Brain microvascular endothelial cell (primary cell): ENCODE measurements around the gene TAGAP.
"Not testable (repeated sequence)": the region's sequence is repeated elsewhere in the genome, so short reads cannot be mapped to it uniquely, and the experiment has no call there.

ENCODE experiments used
- DNase-seq: peaks from one replicate; pipeline ENCODE4 v3.0.0-alpha.2; 2020
- H3K27ac ChIP-seq: fragments of 250-450 bp; sonication (Bioruptor Pico); 2 replicates; pipeline ENCODE4 v1.5.1; 2020; ENCODE audit warnings: mild to moderate bottlenecking, moderate library complexity
- H3K27me3 ChIP-seq: fragments of 250-450 bp; sonication (Bioruptor Pico); replicated peaks from 2 replicates; pipeline ENCODE4 v1.5.1; 2020; ENCODE audit warnings: mild to moderate bottlenecking
- H3K36me3 ChIP-seq: fragments of 250-450 bp; sonication (Bioruptor Pico); replicated peaks from 2 replicates; pipeline ENCODE4 v1.5.1; 2020; ENCODE audit warnings: mild to moderate bottlenecking
- H3K4me3 ChIP-seq: 2 replicates; pipeline ENCODE4 v1.5.1; 2011; ENCODE audit warnings: low read depth, mild to moderate bottlenecking, control low read depth, low read length, moderate library complexity
- CTCF ChIP-seq: IDR thresholded peaks from 2 replicates; pipeline ENCODE4 v1.5.1; 2011; ENCODE audit warnings: low read depth, mild to moderate bottlenecking, moderate library complexity, low read length, control low read depth, inconsistent platforms; ENCODE audit errors: missing control alignments
- in situ Hi-C: cut with HindIII; loops from 2 replicates; pipeline ENCODE4 v1.10.0; 2017; ENCODE audit warnings: low sequenced_read_pairs, low pct_ligation_motif_present

TAGAP gene

GRCh38 chr6:159039885-159040258, 4.9 kb downstream of the TAGAP start:
- Histone ChIP-seq H3K4me3 (no peak overlapping the region), H3K27ac (no peak overlapping the region)
- TF ChIP-seq CTCF, result no peak

GRCh38 chr6:159038914-159039884, 5.6 kb downstream of the TAGAP start:
- peaks cover 5% of the 10 kb centered on the region for H3K27me3 ChIP-seq
- no peaks in the 10 kb centered on the region for H3K36me3 ChIP-seq
- no peak for TF ChIP-seq CTCF
- no peak for DNase-seq
- H3K27ac ChIP-seq, result no peak overlapping the region
- H3K4me3 ChIP-seq, result no peak overlapping the region
- in situ Hi-C loops, result no loop called here

More at GRCh38 chr6:159039885-159040258, 4.9 kb downstream of the TAGAP start:
- DNase-seq, result no peak
- Histone ChIP-seq H3K36me3 (no peaks in the 10 kb centered on the region), H3K27me3 (peaks cover 5% of the 10 kb centered on the region)
- in situ Hi-C loops, result no loop called here

GRCh38 chr6:159038318-159038717, 6.5 kb downstream of the TAGAP start:
- H3K4me3 ChIP-seq, H3K27ac ChIP-seq, H3K27me3 ChIP-seq, H3K36me3 ChIP-seq, in situ Hi-C loops, DNase-seq: not testable (repeated sequence)

- H3K4me3 ChIP-seq, result no peak overlapping the region
- DNase-seq, result no peak
- in situ Hi-C loops, result no loop called here
- TF ChIP-seq CTCF, result no peak
- no peak overlapping the region for H3K27ac ChIP-seq
- no peaks in the 10 kb centered on the region for H3K36me3 ChIP-seq
- no peaks in the 10 kb centered on the region for H3K27me3 ChIP-seq
These were observed 7.0 kb downstream of the TAGAP start for GRCh38 chr6:159037756-159038290.

- no peak for DNase-seq
- H3K4me3 ChIP-seq, result no peak overlapping the region
- H3K27me3 ChIP-seq, result no peaks in the 10 kb centered on the region
- H3K36me3 ChIP-seq, result no peaks in the 10 kb centered on the region
- in situ Hi-C loops, result no loop called here
- no peak overlapping the region for H3K27ac ChIP-seq
- TF ChIP-seq CTCF, result no peak
These were observed 8.1 kb downstream of the TAGAP start for GRCh38 chr6:159036673-159037072.

GRCh38 chr6:159035891-159036290, 8.9 kb downstream of the TAGAP start:
- H3K27me3 ChIP-seq, result no peaks in the 10 kb centered on the region
- H3K36me3 ChIP-seq, result no peaks in the 10 kb centered on the region
- no peak for TF ChIP-seq CTCF
- DNase-seq, result no peak
- in situ Hi-C loops, result no loop called here
- no peak overlapping the region for H3K27ac ChIP-seq
- no peak overlapping the region for H3K4me3 ChIP-seq
